ENCODE data around the gene ZCCHC14. TPM values are rescaled to one million over a fixed set of nuclear protein-coding genes. Genes with fewer than 3 reads are reported as not detected.
A peak's percentile ranks its signal among the peaks of the same experiment; 100 is the strongest.

The ZCCHC14 gene
- total and polyA plus RNA-seq, 2 of the 13 experiments (the other 11 are each of a cell fraction or from before 2014, with no cell fraction given), result 12.4 to 12.5 TPM

DNA sequence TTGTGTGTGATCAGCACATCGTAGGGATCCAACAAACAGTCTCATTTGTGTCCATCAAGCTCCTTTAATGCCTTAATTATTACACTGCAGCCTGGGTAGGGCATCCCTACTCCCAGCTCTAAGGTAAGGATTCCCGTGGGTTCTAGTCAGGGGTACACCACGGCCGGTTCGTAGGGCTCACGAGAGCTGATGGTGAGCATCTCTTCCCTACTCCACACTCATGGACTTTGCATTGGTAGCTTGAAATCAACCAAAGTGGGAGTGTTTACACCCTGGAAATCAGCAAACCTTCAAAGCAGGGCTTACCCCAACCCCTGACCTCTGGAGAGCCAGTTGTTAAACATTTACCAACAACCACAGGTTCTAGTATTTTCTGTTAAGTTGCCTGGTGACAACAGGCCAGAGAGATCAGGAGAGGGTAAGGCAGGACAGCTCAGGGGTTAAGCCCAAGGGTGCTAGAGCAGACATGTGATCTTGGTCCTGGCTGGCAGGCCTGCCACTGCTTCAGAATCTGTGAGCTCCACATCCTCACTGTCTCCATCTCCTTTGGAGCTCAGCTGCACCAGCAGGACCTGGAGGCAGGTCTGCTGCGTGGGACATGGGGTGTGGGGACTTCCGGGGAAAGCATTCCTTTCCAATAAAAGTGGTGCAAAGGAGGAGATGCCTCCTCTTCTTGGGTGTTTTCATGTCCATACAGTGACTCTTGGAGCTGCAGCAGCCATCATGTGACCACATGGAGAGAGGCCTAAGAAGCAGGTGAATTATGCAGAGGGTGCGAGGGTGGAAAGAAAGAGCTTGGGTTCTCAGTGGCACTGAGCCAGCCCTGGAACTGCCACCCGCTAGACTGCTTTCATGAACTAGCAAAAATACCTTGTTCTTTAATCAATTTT, 36.1 kb upstream of the ZCCHC14 start (continued):
- TF ChIP-seq, protein P1, sequence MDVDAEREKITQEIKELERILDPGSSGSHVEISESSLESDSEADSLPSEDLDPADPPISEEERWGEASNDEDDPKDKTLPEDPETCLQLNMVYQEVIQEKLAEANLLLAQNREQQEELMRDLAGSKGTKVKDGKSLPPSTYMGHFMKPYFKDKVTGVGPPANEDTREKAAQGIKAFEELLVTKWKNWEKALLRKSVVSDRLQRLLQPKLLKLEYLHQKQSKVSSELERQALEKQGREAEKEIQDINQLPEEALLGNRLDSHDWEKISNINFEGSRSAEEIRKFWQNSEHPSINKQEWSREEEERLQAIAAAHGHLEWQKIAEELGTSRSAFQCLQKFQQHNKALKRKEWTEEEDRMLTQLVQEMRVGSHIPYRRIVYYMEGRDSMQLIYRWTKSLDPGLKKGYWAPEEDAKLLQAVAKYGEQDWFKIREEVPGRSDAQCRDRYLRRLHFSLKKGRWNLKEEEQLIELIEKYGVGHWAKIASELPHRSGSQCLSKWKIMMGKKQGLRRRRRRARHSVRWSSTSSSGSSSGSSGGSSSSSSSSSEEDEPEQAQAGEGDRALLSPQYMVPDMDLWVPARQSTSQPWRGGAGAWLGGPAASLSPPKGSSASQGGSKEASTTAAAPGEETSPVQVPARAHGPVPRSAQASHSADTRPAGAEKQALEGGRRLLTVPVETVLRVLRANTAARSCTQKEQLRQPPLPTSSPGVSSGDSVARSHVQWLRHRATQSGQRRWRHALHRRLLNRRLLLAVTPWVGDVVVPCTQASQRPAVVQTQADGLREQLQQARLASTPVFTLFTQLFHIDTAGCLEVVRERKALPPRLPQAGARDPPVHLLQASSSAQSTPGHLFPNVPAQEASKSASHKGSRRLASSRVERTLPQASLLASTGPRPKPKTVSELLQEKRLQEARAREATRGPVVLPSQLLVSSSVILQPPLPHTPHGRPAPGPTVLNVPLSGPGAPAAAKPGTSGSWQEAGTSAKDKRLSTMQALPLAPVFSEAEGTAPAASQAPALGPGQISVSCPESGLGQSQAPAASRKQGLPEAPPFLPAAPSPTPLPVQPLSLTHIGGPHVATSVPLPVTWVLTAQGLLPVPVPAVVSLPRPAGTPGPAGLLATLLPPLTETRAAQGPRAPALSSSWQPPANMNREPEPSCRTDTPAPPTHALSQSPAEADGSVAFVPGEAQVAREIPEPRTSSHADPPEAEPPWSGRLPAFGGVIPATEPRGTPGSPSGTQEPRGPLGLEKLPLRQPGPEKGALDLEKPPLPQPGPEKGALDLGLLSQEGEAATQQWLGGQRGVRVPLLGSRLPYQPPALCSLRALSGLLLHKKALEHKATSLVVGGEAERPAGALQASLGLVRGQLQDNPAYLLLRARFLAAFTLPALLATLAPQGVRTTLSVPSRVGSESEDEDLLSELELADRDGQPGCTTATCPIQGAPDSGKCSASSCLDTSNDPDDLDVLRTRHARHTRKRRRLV (CRISPR knock-in tag; IDR thresholded peaks at IDR 0.05), result peak; percentile 91
- TF ChIP-seq KDM4B (CRISPR knock-in tag; IDR thresholded peaks at IDR 0.05) (no peak; the same call in 1 of the 2 replicates), ZBTB3 (CRISPR knock-in tag; IDR thresholded peaks at IDR 0.05; ENCODE audit: borderline replicate concordance, low read depth) (no peak), ZNF317 (CRISPR knock-in tag; IDR thresholded peaks at IDR 0.05) (0 out of 2 replicates have a peak, but pooled peaks have one; percentile 55), EP300 (IDR thresholded peaks at IDR 0.05; ENCODE audit: low read depth in 2 of 2, low read length in 2 of 2) (peak; percentile 70 to 96; a peak in 3 of 4 replicates), EP300 (CRISPR knock-in tag; IDR thresholded peaks at IDR 0.05; ENCODE audit: borderline replicate concordance) (peak; percentile 83), ZSCAN31 (CRISPR knock-in tag; IDR thresholded peaks at IDR 0.05; ENCODE audit: low read depth) (peak; percentile 38; the same call in 1 of the 2 replicates), JDP2 (CRISPR knock-in tag; IDR thresholded peaks at IDR 0.05; ENCODE audit: borderline replicate concordance) (peak; percentile 56; the same call in 1 of the 2 replicates), ZIK1 (CRISPR knock-in tag; IDR thresholded peaks at IDR 0.05; ENCODE audit: borderline replicate concordance, low read depth) (0 out of 2 replicates have a peak, but pooled peaks have one; percentile 46), NFE2L2 (IDR thresholded peaks at IDR 0.05; ENCODE audit: low read length) (no peak), ZNF350 (CRISPR knock-in tag; IDR thresholded peaks at IDR 0.05; ENCODE audit: borderline replicate concordance, low read depth) (peak; percentile 83; the same call in 1 of the 2 replicates), RFX5 (IDR thresholded peaks at IDR 0.05; ENCODE audit: low read depth, low read length) (peak; percentile 69), HNF4A (CRISPR knock-in tag; IDR thresholded peaks at IDR 0.05) (peak; percentile 98), ZNF407 (CRISPR knock-in tag; IDR thresholded peaks at IDR 0.05; ENCODE audit: not compliant biosample characterization) (no peak), SP5 (CRISPR knock-in tag; IDR thresholded peaks at IDR 0.05; ENCODE audit: borderline replicate concordance, low read depth) (peak; percentile 97)

Data from HepG2 (cell line).